GM18505 (cell line): ENCODE measurements around the gene PRKN.

Source experiments
- ATAC-seq: cut with Tn5 transposase; IDR thresholded peaks from one replicate; pipeline ENCODE4 v1.9.1; 2021; ENCODE audit not compliant: unreplicated experiment
- POLR2A ChIP-seq: IDR thresholded peaks from 4 replicates; pipeline ENCODE4 v1.6.1; 2011; ENCODE audit warnings: borderline replicate concordance; ENCODE audit not compliant: insufficient read depth, insufficient read length; ENCODE audit errors: extremely low read depth

Gene PRKN

GRCh38 chr6:162116902-162117525 is 610.6 kb downstream of the PRKN start:
- no peak for TF ChIP-seq POLR2A
- no peak for ATAC-seq

- TF ChIP-seq POLR2A: no peak
- ATAC-seq: no peak
These were observed 618.0 kb downstream of the PRKN start for GRCh38 chr6:162109480-162110050.

- no peak for ATAC-seq
- no peak for TF ChIP-seq POLR2A
These were observed 619.5 kb downstream of the PRKN start for GRCh38 chr6:162108041-162108440.

- ATAC-seq: no peak
These were observed 627.5 kb downstream of the PRKN start for GRCh38 chr6:162100096-162100495.

GRCh38 chr6:162099685-162100084 is 627.9 kb downstream of the PRKN start:
- no peak for ATAC-seq
- no peak for TF ChIP-seq POLR2A

More at GRCh38 chr6:162100096-162100495, 627.5 kb downstream of the PRKN start:
- TF ChIP-seq POLR2A: no peak

- no peak for ATAC-seq
- TF ChIP-seq POLR2A: no peak
These were observed 634.6 kb downstream of the PRKN start for GRCh38 chr6:162092816-162093502.

GRCh38 chr6:162090734-162091133 is 636.8 kb downstream of the PRKN start:
- TF ChIP-seq POLR2A: no peak
- no peak for ATAC-seq

GRCh38 chr6:162088091-162088490 is 639.5 kb downstream of the PRKN start:
- no peak for ATAC-seq
- TF ChIP-seq POLR2A: no peak

- no peak for ATAC-seq
- no peak for TF ChIP-seq POLR2A
These were observed 642.0 kb downstream of the PRKN start for GRCh38 chr6:162085561-162085960.

- TF ChIP-seq POLR2A: no peak
- ATAC-seq: no peak
These were observed 645.0 kb downstream of the PRKN start for GRCh38 chr6:162082520-162082919.

- no peak for ATAC-seq
These were observed 648.9 kb downstream of the PRKN start for GRCh38 chr6:162078667-162079066.

GRCh38 chr6:162078126-162078525 is 649.4 kb downstream of the PRKN start:
- ATAC-seq: no peak
- no peak for TF ChIP-seq POLR2A

More at GRCh38 chr6:162078667-162079066, 648.9 kb downstream of the PRKN start:
- no peak for TF ChIP-seq POLR2A

GRCh38 chr6:162076816-162077215 is 650.8 kb downstream of the PRKN start:
- ATAC-seq: no peak
- no peak for TF ChIP-seq POLR2A
